Muscle of arm (tissue), 14 donors: ENCODE data around the gene JHY. TPM values are rescaled to one million over a fixed set of nuclear protein-coding genes. Genes with fewer than 3 reads are reported as not detected.
A peak's percentile ranks its signal among the peaks of the same experiment; 100 is the strongest.
"Not testable (repeated sequence)": the region's sequence is repeated elsewhere in the genome, so short reads cannot be mapped to it uniquely, and the experiment has no call there.

Experiments
- DNase-seq: peaks from one replicate; pipeline ENCODE4 v3.0.0-alpha.2; 2013
- long read RNA-seq, 11 donors: transcript quantifications; one replicate each; lab custom pipeline, GENCODE V29; 2026
- polyA plus RNA-seq, 12 donors: library from polyadenylated mRNA; unstranded; fragments of 120-200 nt; gene quantifications; one replicate each; pipeline ENCODE4 v1.2.1, GENCODE V29; 2013; ENCODE audit not compliant: insufficient read length in 12 of 12

JHY gene
- 1 to 10 TPM in 10 of 12 donors, not detected in 2; 1.6 to 7.5 (median 1.9) TPM for polyA plus RNA-seq
- long read RNA-seq, donor 1, result 0 reads
- long read RNA-seq, donor 2, partial matches to known transcripts, result 2,576 of 2,743 reads
- long read RNA-seq, donor 2, other reads (novel, unspliced or antisense), result 167 of 2,743 reads
- long read RNA-seq, donor 3, result 0 reads
- long read RNA-seq, donor 4, result 0 reads
- long read RNA-seq, donor 5, result 0 reads
- long read RNA-seq, donor 6, result 0 reads
- long read RNA-seq, donor 7, result 0 reads
- long read RNA-seq, donor 8, result 0 reads
- long read RNA-seq, donor 9, result 0 reads
- long read RNA-seq, donor 10, result 0 reads
- long read RNA-seq, donor 11, partial matches to known transcripts, result 0 of 1 reads
- long read RNA-seq, donor 11, other reads (novel, unspliced or antisense), result 0 of 1 reads

DNA sequence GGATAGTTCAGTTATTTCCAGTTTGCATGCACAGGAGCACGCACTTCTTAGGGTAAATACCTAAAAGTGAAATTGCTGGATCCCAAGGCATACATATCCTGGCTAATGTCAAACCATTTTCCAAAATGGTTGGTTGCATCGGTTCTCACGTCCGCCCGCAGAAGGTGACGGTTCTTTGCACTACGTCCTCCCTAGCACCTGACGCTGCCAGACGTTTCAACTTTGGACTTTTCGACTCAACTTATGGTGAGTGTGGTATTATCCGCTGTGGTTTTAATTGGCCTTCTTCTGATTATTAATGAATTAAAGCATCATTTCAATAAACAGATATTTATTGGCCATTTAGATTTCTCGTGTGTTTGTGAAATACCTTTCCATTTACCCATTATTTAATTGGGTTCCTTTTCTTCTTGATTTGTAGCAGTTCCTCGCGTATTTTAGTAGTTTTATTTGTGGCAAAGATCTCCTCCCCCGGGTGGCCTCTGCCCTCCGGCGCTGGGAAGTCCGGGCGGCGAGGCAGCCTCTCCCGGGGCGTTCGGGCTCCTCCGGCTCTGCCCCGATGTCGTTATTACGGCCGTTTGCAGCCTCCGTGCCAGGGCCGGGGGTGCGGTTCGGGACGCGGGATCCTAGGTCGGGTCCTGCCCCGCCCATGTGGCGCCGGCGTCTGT is at the start of gene JHY:
Gene JHY, plus strand, starts transcription at position 571 of the 668 bp plus-strand sequence. CDS start 3,091 bp downstream, outside the sequence.
- DNase-seq, result peak; percentile 33

DNA sequence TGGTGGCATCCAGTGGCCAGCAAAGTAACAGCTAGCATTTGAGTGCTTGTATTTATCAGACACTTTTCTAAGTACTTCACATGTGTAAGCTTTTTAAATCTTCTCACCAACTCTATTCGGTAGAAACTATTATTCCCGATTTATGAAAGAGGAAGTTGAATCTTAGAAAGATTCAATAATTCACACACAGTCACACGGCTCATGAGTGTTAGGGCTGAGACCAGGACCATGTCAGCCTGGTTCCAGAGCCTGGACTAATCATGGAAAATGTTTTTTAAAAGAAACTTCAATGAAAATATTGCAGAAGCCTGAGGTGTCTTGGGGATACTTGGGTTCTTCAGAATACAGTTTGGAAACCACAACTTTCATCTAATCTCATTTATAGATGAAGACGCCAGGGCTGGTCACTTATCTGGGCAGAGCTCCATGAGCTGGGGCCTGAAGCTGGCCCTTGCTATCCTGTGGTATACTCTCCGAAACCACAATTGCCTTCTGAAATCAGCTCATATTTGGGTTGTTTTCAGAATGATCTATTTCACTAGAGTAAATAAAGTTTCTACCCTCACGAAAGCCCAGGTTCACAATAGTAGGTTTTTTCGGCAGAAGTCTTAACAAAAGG is 48.6 kb upstream of the JHY start:
- no peak for DNase-seq

DNA sequence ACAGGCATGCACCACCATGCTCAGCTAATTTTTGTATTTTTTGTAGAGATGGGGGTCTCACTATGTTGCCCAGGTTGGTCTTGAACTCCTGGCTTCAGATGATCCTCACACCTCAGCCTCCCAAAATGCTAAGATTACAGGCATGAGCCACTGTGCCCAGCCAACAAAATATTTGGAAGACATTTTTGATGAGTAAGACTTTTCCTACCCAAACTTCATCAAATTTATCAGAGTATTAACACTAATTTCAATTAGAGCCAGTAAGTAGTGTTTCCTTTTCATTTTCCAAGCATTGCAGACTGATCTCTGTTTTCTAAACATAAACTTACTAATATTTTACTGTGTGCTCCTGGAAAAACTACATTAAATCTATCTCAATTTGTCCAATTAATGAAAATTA is 45.6 kb upstream of the JHY start:
- no peak for DNase-seq

- no peak for DNase-seq
These were observed 44.8 kb upstream of the JHY start for GRCh38 chr11:122837528-122838346.

GRCh38 chr11:122843281-122844141 is 39.0 kb upstream of the JHY start:
- DNase-seq, result no peak

DNA sequence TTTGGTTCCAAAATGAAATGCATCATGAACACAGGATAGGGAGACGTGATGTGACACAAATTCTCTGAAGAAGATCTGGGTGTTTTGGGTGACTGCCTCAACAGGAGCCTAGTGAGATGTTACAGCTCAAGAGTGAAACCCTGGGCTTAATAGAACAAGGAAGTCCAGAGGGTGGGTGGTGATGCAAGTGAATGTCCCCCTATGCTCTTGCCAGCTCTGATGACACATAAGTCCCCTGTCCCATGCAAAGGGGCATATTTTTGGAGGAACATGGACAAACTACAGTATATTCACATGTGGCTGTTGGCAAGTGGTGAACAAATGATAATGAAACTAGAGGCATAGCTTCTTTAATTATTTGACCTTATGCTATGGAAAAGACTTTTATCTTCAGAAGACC is 35.1 kb upstream of the JHY start:
- DNase-seq, result no peak

- no peak for DNase-seq
These were observed 34.4 kb upstream of the JHY start for GRCh38 chr11:122848186-122848585.

- DNase-seq, result no peak
These were observed 32.4 kb upstream of the JHY start for GRCh38 chr11:122850076-122850631.

- no peak for DNase-seq
These were observed 31.1 kb upstream of the JHY start for GRCh38 chr11:122851366-122851966.

- no peak for DNase-seq
These were observed 30.3 kb upstream of the JHY start for GRCh38 chr11:122852074-122852795.

GRCh38 chr11:122852796-122853160 is 29.8 kb upstream of the JHY start:
- no peak for DNase-seq

DNA sequence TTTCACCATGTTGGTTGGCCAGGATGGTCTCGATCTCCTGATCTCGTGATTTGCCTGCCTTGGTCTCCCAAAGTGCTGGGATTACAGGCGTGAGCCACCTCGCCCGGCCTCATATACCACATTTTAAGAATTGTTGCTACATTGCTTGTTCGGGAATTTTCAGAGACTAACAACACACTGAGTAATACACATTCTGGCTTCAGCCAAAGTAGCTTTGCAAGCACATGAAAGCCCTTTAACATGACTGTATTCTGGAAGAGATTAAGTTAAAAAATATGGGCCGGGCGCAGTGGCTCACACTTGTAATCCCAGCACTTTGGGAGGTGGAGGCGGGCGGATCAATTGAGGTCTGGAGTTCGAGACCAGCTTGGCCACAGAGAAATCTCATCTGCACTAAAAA is 29.3 kb upstream of the JHY start:
- DNase-seq, result no peak

- DNase-seq, result peak; percentile 86
These were observed 28.6 kb upstream of the JHY start for GRCh38 chr11:122853971-122854446.

- no peak for DNase-seq
These were observed 20.9 kb upstream of the JHY start for GRCh38 chr11:122861631-122862030.

GRCh38 chr11:122862091-122862490 is 20.5 kb upstream of the JHY start:
- no peak for DNase-seq

GRCh38 chr11:122863154-122863553 is 19.4 kb upstream of the JHY start:
- not testable (repeated sequence) for DNase-seq

DNA sequence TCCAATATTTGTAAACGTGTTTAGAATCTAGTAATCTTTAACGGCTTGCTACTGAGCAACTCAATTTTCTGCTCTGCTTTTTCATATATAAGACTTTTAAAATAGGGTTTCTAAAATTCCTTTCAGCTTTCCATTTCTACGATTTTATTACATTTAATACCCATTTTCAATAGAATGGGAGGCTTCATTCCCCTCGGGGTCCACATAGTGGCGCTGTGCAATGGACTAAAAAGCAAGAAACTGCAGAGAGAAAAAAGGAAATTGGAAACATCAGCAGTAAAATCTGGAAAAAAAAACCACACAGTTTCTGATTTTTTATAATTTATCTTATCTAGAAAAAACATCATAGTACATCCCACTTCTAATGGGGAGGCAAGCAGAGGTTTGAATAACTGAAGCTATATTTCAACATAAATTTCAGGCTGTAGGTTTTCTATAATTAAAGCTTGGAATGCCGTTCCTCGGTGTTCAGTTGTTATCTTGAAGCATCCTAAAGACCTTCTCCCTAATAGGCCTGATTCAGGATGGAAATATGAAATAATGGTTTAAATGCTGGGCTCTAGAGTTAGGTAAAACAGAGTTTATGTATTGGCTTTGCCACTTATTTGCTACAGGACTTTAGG is 18.7 kb upstream of the JHY start:
- DNase-seq, result peak; percentile 65

GRCh38 chr11:122864386-122865115 is 18.0 kb upstream of the JHY start:
- DNase-seq, result no peak
